Osteoblast (primary cell): ENCODE data around the gene DYRK4. TPM values are rescaled to one million over a fixed set of nuclear protein-coding genes. Genes with fewer than 3 reads are reported as not detected.

Experiments
- DNase-seq: peaks from one replicate; pipeline ENCODE4 v3.0.0; 2011; ENCODE audit warnings: low spot score, mixed read lengths; ENCODE audit not compliant: insufficient read length; ENCODE audit errors: missing footprints
- H2AFZ ChIP-seq: 2 replicates; pipeline ENCODE4 v1.6.0; 2011; ENCODE audit warnings: mild to moderate bottlenecking, low read length
- H3K27ac ChIP-seq: 2 replicates; pipeline ENCODE4 v1.5.1; 2011; ENCODE audit warnings: mild to moderate bottlenecking, low read depth, low read length, moderate library complexity
- H3K27me3 ChIP-seq: 2 replicates; pipeline ENCODE4 v1.6.0; 2012; ENCODE audit warnings: mild to moderate bottlenecking, control low read depth, inconsistent platforms, low read length, moderate library complexity; ENCODE audit not compliant: insufficient read depth
- H3K36me3 ChIP-seq: 2 replicates; pipeline ENCODE4 v1.5.1; 2011; ENCODE audit warnings: mild to moderate bottlenecking, low read length, control low read depth, moderate library complexity; ENCODE audit not compliant: insufficient read depth
- H3K4me1 ChIP-seq: 2 replicates; pipeline ENCODE4 v1.5.1; 2011; ENCODE audit warnings: mild to moderate bottlenecking, low read length, control low read depth, moderate library complexity; ENCODE audit not compliant: insufficient read depth
- H3K4me2 ChIP-seq: 2 replicates; pipeline ENCODE4 v1.6.0; 2011; ENCODE audit warnings: mild to moderate bottlenecking, low read length; ENCODE audit not compliant: insufficient read depth
- H3K4me3 ChIP-seq: fragments of 200-600 bp; sonication (generic); 3 replicates; pipeline ENCODE4 v1.5.1; 2012; ENCODE audit warnings: mild to moderate bottlenecking, low read length, inconsistent platforms; ENCODE audit not compliant: insufficient read depth
- H3K79me2 ChIP-seq: 2 replicates; pipeline ENCODE4 v1.6.0; 2012; ENCODE audit warnings: mild to moderate bottlenecking, low read length, control low read depth, inconsistent platforms; ENCODE audit not compliant: insufficient read depth
- H3K9me3 ChIP-seq: 2 replicates; pipeline ENCODE4 v1.5.1; 2011; ENCODE audit warnings: low read depth, low read length, control low read depth
- H4K20me1 ChIP-seq: 2 replicates; pipeline ENCODE4 v1.6.0; 2012; ENCODE audit warnings: mild to moderate bottlenecking, low read length, control low read depth; ENCODE audit not compliant: insufficient read depth
- total RNA-seq: library from RNA; depleted of rRNA; stranded (reverse); fragments of >200 nt; gene quantifications from 2 replicates; pipeline ENCODE4 v1.2.3, GENCODE V29; 2012
- TF ChIP-seq, protein P1 (sequence below): IDR thresholded peaks from 2 replicates; pipeline ENCODE4 v1.5.1; 2011; ENCODE audit warnings: mild to moderate bottlenecking, low read depth, low read length, moderate library complexity; ENCODE audit errors: extremely low read depth

DYRK4 gene
- total RNA-seq, 1 donor = 27.1 TPM

DNA sequence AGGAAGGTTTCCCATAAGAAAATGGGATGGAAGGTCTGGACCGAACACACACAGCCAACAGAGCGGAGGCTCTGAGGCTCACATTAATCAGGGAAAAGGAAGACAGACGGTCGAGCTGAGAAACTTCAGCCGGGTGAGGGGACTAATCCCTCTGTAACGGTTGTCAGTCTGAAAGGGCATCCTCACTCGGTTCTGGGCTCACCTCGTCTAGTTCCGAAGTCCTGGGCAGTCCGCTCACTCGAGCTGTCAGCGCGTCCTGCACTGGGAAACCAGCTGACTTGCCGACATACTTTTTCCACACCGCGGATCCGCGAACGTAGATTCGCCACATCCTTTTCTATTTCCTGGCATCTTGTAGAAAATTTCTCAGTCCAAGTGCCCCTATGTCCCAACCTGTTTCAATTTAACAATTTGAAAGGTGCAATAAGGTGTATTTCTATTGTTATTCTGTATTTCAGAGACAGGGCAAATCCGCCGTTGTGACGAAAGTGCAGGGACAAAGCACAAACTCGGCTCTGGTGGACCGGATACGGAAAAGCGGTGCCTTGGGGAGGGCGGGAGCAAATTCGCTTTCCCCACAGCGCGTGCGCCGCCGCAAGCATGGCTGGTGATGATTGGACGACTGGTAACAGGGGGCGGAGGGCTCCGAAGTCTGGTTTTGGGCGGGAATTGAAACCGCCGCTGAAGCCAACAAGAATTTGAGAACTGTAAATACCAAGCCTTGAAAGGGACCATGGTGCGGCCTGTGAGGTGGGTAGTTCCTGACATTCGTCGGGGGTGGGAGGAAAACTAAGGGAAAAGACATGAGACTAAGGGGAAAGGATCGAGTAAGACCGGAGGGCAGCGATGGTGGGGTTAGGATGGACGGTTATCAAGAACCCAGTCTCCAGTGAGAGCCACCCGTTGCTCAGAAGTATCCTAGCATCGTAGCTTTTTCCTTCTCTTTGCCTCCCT, 23.5 kb upstream of the DYRK4 start, which contains the start of gene RAD51AP1:
RAD51AP1 (plus strand) TSS at position 684 of the 954 bp plus-strand sequence; CDS start at position 734, 50 bp downstream.
- Histone ChIP-seq H3K79me2 (peaks cover 56% of the 10 kb centered on the region), H2AFZ (peak within 1 kb of the TSS; percentile 100)

DNA sequence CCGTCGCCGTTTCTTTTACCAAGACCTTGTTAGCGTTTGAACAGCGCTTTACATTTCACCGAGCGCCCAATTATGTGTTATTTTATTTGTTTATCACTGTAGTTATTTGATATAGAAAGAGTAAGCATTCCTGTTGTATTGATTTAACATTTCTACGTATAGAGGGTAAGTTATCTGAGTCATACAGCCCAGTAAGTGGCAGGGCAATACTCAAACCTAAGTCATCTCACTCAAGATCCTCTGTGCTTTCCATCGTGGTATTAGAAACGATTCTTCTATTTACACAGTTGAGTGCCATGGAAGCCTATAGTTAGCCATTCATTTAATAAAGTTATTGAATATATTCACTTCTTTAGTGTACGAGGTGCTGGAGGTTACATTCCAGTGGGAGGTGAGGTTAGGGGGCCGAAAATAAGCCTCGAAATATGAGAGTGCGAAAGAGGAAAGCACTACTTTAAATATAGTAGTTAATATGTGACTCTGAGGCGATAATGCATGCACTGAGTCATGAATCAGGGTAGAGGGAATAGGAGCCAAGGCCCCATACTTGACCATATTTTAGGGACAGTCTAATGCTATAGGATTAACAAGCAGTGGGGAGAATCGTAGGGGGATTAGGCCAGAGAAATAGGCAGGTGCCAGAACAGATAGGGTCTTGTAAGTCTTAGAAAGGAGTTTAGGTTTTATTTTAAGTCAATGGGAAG, 22.7 kb upstream of the DYRK4 start:
- Histone ChIP-seq H3K27me3 (no peaks in the 10 kb centered on the region), H2AFZ (peak overlapping the region; percentile 100), H3K9me3 (no peaks in the 10 kb centered on the region), H3K4me1 (peaks cover 18% of the 10 kb centered on the region), H3K36me3 (peaks cover 7% of the 10 kb centered on the region), H4K20me1 (no peaks in the 10 kb centered on the region), H3K27ac (peak overlapping the region; percentile 98), H3K4me3 (peak overlapping the region; percentile 81), H3K79me2 (peaks cover 56% of the 10 kb centered on the region), H3K4me2 (peak overlapping the region; percentile 95)
- no peak for DNase-seq
- TF ChIP-seq, protein P1, sequence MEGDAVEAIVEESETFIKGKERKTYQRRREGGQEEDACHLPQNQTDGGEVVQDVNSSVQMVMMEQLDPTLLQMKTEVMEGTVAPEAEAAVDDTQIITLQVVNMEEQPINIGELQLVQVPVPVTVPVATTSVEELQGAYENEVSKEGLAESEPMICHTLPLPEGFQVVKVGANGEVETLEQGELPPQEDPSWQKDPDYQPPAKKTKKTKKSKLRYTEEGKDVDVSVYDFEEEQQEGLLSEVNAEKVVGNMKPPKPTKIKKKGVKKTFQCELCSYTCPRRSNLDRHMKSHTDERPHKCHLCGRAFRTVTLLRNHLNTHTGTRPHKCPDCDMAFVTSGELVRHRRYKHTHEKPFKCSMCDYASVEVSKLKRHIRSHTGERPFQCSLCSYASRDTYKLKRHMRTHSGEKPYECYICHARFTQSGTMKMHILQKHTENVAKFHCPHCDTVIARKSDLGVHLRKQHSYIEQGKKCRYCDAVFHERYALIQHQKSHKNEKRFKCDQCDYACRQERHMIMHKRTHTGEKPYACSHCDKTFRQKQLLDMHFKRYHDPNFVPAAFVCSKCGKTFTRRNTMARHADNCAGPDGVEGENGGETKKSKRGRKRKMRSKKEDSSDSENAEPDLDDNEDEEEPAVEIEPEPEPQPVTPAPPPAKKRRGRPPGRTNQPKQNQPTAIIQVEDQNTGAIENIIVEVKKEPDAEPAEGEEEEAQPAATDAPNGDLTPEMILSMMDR = no peak

More for the DNA sequence above, 23.5 kb upstream of the DYRK4 start, which contains the start of gene RAD51AP1:
- H3K4me3 ChIP-seq = peak within 1 kb of the TSS; percentile 81
- peak within 1 kb of the TSS; percentile 95 for H3K4me2 ChIP-seq
- no peaks in the 10 kb centered on the region for H3K9me3 ChIP-seq
- peak; percentile 86 for DNase-seq
- H3K36me3 ChIP-seq = peaks cover 9% of the 10 kb centered on the region
- no peaks in the 10 kb centered on the region for H4K20me1 ChIP-seq
- TF ChIP-seq, protein P1 = no peak
- H3K27me3 ChIP-seq = no peaks in the 10 kb centered on the region
- H3K4me1 ChIP-seq = peaks cover 18% of the 10 kb centered on the region
- peak within 1 kb of the TSS; percentile 98 for H3K27ac ChIP-seq

DNA sequence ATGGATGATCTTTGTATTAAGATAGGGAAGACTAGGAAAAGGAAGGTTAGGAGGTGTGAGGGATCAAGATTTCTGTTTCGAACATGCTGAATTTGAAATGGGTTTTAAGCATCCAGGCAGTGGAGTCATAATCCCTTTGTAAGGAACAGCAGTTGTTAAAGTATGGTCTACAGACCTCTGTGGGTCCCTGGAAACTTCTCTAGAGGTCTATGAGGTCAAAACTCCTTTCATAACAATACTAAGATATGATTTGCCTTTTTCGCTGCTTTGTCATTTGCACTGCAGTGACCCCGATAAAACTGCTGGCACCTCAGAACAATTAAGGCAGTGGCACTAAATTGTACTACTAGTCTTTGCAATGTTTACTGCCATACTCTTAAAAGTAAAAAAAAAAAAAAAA, 21.8 kb upstream of the DYRK4 start:
- peaks cover 18% of the 10 kb centered on the region for H3K4me1 ChIP-seq
- no peak overlapping the region for H3K27ac ChIP-seq
- H3K9me3 ChIP-seq = no peaks in the 10 kb centered on the region
- H4K20me1 ChIP-seq = no peaks in the 10 kb centered on the region
- H3K36me3 ChIP-seq = peaks cover 6% of the 10 kb centered on the region
- H3K4me3 ChIP-seq = no peak overlapping the region
- H3K27me3 ChIP-seq = no peaks in the 10 kb centered on the region
- TF ChIP-seq, protein P1 = no peak
- no peak for DNase-seq
- peaks cover 53% of the 10 kb centered on the region for H3K79me2 ChIP-seq
- H2AFZ ChIP-seq = peak overlapping the region; percentile 100
- peak overlapping the region; percentile 95 for H3K4me2 ChIP-seq
